Measurements from ENCODE around the gene ERP29.

The ERP29 gene

DNA sequence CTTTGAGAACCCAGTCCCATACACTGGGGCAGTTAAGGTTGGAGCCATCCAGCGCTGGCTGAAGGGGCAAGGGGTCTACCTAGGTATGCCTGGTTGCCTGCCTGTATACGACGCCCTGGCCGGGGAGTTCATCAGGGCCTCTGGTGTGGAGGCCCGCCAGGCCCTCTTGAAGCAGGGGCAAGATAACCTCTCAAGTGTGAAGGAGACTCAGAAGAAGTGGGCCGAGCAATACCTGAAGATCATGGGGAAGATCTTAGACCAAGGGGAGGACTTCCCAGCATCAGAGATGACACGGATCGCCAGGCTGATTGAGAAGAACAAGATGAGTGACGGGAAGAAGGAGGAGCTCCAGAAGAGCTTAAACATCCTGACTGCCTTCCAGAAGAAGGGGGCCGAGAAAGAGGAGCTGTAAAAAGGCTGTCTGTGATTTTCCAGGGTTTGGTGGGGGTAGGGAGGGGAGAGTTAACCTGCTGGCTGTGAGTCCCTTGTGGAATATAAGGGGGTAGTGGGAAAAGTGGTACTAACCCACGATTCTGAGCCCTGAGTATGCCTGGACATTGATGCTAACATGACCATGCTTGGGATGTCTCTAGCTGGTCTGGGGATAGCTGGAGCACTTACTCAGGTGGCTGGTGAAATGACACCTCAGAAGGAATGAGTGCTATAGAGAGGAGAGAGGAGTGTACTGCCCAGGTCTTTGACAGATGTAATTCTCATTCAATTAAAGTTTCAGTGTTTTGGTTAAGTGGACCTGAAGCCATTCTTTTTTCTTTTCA is 9.2 kb downstream of the ERP29 start:
- FAIRE-seq (no peak), DNase-seq (ENCODE audit: insufficient read length, low spot score) (no peak)
- TF ChIP-seq, protein P1, sequence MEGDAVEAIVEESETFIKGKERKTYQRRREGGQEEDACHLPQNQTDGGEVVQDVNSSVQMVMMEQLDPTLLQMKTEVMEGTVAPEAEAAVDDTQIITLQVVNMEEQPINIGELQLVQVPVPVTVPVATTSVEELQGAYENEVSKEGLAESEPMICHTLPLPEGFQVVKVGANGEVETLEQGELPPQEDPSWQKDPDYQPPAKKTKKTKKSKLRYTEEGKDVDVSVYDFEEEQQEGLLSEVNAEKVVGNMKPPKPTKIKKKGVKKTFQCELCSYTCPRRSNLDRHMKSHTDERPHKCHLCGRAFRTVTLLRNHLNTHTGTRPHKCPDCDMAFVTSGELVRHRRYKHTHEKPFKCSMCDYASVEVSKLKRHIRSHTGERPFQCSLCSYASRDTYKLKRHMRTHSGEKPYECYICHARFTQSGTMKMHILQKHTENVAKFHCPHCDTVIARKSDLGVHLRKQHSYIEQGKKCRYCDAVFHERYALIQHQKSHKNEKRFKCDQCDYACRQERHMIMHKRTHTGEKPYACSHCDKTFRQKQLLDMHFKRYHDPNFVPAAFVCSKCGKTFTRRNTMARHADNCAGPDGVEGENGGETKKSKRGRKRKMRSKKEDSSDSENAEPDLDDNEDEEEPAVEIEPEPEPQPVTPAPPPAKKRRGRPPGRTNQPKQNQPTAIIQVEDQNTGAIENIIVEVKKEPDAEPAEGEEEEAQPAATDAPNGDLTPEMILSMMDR (IDR thresholded peaks at IDR 0.05; ENCODE audit: insufficient read depth, missing control alignments): no peak

DNA sequence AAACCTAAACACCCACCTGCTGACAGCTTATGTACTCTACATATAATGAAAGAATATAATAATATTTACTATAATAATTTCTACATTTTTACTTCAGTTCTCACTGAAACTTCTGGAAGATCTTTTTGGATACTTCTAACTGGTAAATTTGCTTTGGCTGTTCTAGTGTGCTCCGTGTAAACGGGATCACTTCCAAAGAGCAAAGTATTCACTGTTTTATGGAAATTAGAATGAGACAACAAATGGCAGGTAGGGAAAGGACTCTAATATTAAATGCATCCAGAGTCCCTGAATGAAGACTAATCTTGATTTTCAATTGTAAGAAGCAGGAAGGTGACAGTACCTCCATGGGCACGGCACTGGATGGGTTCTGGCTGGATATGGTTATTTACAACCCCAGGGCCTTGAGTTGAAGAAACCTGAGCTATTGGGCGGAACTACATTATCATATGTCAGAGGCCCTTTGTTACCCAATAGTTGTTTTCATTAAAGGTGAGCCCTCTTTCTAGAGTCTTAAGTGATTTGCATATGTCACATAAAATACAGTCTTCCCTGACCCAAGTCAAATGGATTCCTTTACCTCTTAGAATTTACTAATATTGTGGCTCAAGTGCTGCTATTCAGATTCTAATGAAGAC is 10.7 kb downstream of the ERP29 start:
- FAIRE-seq: no peak
- no peak for DNase-seq (ENCODE audit: insufficient read length, low spot score)
- TF ChIP-seq, protein P1 (IDR thresholded peaks at IDR 0.05; ENCODE audit: insufficient read depth, missing control alignments): no peak

DNA sequence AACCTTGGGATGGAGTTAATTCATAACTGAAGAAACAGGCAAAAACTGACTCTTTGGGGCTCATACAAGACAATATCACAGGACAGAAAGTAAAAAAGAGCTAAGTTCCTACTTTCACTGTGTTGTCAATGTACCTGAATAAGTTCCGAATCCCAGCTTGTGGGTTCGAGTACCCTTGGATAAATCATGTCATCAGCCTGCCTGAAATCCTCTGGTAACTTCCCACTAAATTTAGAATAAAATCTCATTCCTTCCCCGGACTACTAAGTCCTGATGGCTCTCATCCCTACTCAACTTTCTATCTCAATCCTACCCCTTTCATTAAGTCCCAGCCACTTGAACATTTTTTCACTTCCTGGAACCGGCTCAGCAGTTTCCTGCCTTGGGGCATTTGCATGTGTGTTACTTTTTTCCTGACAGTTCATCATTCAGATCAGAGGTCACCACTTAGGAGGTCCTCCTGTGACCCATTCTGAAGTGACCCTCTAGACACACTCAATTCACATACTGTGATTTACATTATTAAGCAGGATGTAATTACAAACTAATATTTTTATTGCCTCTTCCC is 12.7 kb downstream of the ERP29 start:
- DNase-seq (ENCODE audit: insufficient read length, low spot score): no peak
- FAIRE-seq: no peak
- TF ChIP-seq, protein P1 (IDR thresholded peaks at IDR 0.05; ENCODE audit: insufficient read depth, missing control alignments): no peak

DNA sequence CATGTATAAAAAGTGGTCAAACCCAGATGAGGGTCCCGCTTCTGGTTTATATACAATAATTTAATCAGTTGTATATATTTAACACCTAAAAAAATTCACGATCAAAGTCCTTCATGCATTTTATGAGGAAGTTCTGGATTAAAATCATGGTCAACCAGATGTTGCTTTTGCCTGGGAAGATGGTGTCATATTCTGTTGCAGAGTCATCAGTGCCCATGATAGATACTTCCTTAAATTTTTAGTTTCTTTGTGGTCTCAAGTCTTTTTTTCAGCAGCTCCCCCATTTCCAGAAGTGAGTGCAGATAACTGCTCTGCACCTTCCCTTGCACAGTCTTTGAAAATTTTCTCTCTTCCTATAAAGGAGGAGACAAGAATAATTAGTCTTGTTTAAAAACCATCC is 16.1 kb downstream of the ERP29 start:
- TF ChIP-seq, protein P1 (IDR thresholded peaks at IDR 0.05; ENCODE audit: insufficient read depth, missing control alignments): no peak
- FAIRE-seq (no peak), DNase-seq (ENCODE audit: insufficient read length, low spot score) (no peak)

DNA sequence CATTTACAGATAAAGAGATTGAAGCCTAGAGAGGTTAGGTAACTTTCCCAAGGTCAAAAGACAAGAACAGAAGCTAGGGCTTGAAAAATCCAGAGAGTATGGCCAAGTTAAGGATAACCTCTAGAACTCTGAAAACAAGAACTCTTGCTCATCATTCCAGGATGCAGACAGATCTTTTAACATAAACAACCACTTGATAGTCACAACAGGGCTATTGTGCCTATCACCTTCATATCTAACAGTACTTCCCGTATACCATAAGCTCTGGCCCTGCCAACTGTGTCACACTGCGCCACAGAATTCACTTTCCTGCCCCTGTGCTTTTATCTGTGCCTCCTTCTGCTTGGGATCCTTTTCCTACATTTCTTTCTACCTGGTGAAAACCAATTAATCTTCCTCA is 18.2 kb downstream of the ERP29 start:
- DNase-seq (ENCODE audit: insufficient read length, low spot score) (no peak), FAIRE-seq (no peak)
- TF ChIP-seq, protein P1 (IDR thresholded peaks at IDR 0.05; ENCODE audit: insufficient read depth, missing control alignments): no peak

DNA sequence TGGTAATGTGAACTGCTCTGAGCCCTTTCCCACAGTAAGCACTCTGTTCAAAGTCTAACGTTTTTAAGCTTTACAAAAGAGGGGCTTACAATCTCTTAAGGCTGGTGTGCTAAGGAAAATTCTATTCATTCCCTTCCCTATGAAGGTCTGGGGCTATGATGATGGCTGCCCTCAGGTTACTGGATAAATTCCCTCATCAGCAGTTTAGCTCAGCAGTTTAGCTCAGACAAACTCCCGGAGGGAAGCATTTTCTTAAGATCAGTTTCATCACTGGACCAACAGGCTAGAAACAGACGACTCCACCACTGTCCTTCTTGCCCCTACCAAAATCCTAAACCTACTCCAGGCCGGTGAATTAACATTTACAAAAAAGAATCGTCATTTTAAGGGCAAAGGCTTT is 19.1 kb downstream of the ERP29 start:
- FAIRE-seq (no peak), DNase-seq (ENCODE audit: insufficient read length, low spot score) (no peak)
- TF ChIP-seq, protein P1 (IDR thresholded peaks at IDR 0.05; ENCODE audit: insufficient read depth, missing control alignments): no peak
